GM23338 (cell line): ENCODE measurements around the gene COX4I1. TPM values are rescaled to one million over a fixed set of nuclear protein-coding genes. Genes with fewer than 3 reads are reported as not detected.

ENCODE experiments used
- ATAC-seq: fragments of 200-7000 bp; cut with Tn5 transposase; 3 replicates; pipeline ENCODE4 v1.9.1; 2020
- DNase-seq: peaks from one replicate; pipeline ENCODE4 v3.0.0-alpha.2; 2015; ENCODE audit warnings: low spot score
- H2AFZ ChIP-seq: fragments of 200-600 bp; sonication (generic); 2 replicates; pipeline ENCODE4 v1.8.0; 2016; ENCODE audit warnings: antibody characterized with exemption, mild to moderate bottlenecking, moderate library complexity
- H3F3A ChIP-seq: fragments of 200-600 bp; sonication (generic); replicated peaks from 2 replicates; pipeline ENCODE4 v1.8.0; 2017; ENCODE audit warnings: antibody characterized with exemption, mixed run types, low read depth
- H3K27ac ChIP-seq: fragments of 200-600 bp; sonication (generic); 2 replicates; pipeline ENCODE4 v1.6.1; 2016; ENCODE audit warnings: low read depth
- H3K27me3 ChIP-seq: fragments of 200-600 bp; sonication (generic); 2 replicates; pipeline ENCODE4 v1.8.0; 2016; ENCODE audit warnings: mild to moderate bottlenecking, mixed run types, moderate library complexity; ENCODE audit not compliant: insufficient read depth
- H3K36me3 ChIP-seq: fragments of 200-600 bp; sonication (generic); 2 replicates; pipeline ENCODE4 v1.8.0; 2016; ENCODE audit warnings: mild to moderate bottlenecking; ENCODE audit not compliant: insufficient read depth
- H3K4me1 ChIP-seq: fragments of 200-600 bp; sonication (generic); 2 replicates; pipeline ENCODE4 v1.8.0; 2016; ENCODE audit warnings: mild to moderate bottlenecking, moderate library complexity; ENCODE audit not compliant: insufficient read depth
- H3K4me2 ChIP-seq: fragments of 200-600 bp; sonication (generic); 2 replicates; pipeline ENCODE4 v1.7.1; 2017; ENCODE audit warnings: mixed run types
- H3K4me3 ChIP-seq: fragments of 200-600 bp; sonication (generic); 2 replicates; pipeline ENCODE4 v1.6.1; 2016; ENCODE audit warnings: mixed run types
- H3K79me2 ChIP-seq: fragments of 200-600 bp; sonication (generic); replicated peaks from 2 replicates; pipeline ENCODE4 v1.8.0; 2017; ENCODE audit warnings: mild to moderate bottlenecking; ENCODE audit not compliant: insufficient read depth
- H3K9me2 ChIP-seq: fragments of 200-600 bp; sonication (generic); 2 replicates; pipeline ENCODE4 v1.8.0; 2017; ENCODE audit not compliant: insufficient read depth
- H4K20me1 ChIP-seq: fragments of 200-600 bp; sonication (generic); replicated peaks from 2 replicates; pipeline ENCODE4 v1.8.0; 2017; ENCODE audit warnings: mild to moderate bottlenecking; ENCODE audit not compliant: insufficient read depth
- H3K27ac Mint-ChIP-seq: 2 replicates; pipeline ENCODE4 v1.8.0; 2020; ENCODE audit warnings: inconsistent platforms, mild to moderate bottlenecking, moderate library complexity, mixed read lengths
- H3K27me3 Mint-ChIP-seq: 3 replicates; pipeline ENCODE4 v1.8.0; 2022; ENCODE audit warnings: low read depth, mild to moderate bottlenecking, moderate library complexity, mixed read lengths, inconsistent platforms; ENCODE audit not compliant: insufficient read depth, poor library complexity
- H3K36me3 Mint-ChIP-seq: 3 replicates; pipeline ENCODE4 v1.8.0; 2021; ENCODE audit warnings: low read depth, mild to moderate bottlenecking, inconsistent platforms, moderate library complexity, mixed read lengths
- H3K4me1 Mint-ChIP-seq: 3 replicates; pipeline ENCODE4 v1.8.0; 2020; ENCODE audit warnings: mild to moderate bottlenecking, inconsistent platforms, mixed read lengths
- H3K4me3 Mint-ChIP-seq: 3 replicates; pipeline ENCODE4 v1.8.0; 2021; ENCODE audit warnings: moderate library complexity, mild to moderate bottlenecking, inconsistent platforms, mixed read lengths
- H3K9me3 Mint-ChIP-seq: 3 replicates; pipeline ENCODE4 v1.8.0; 2020; ENCODE audit warnings: moderate library complexity, mild to moderate bottlenecking, inconsistent platforms, mixed read lengths
- CREB1 ChIP-seq: fragments of 250-450 bp; sonication (Bioruptor Pico); IDR thresholded peaks from 2 replicates; pipeline ENCODE4 v1.5.0; 2020; ENCODE audit warnings: low read depth, mild to moderate bottlenecking, moderate library complexity
- CTCF ChIP-seq, 2 experiments: fragments of 200-600 bp in 1 of 2; sonication (generic) in 1 of 2; conservative IDR thresholded peaks; 2 replicates each; pipeline versions ENCODE4 v1.5.1 to v1.6.1; 2016 to 2017; ENCODE audit warnings: antibody characterized with exemption in 2 of 2, low read depth in 2 of 2, mild to moderate bottlenecking in 2 of 2, moderate library complexity in 1 of 2
- ETS1 ChIP-seq: IDR thresholded peaks from 2 replicates; pipeline ENCODE4 v1.6.1; 2016; ENCODE audit warnings: antibody characterized with exemption
- EZH2 ChIP-seq: fragments of 200-600 bp; sonication (generic); IDR thresholded peaks from one replicate; pipeline ENCODE4 v1.8.0; 2017; ENCODE audit warnings: antibody characterized with exemption, mild to moderate bottlenecking, low read depth; ENCODE audit not compliant: unreplicated experiment
- EZH2phosphoT487 ChIP-seq: fragments of 200-600 bp; sonication (generic); IDR thresholded peaks from one replicate; pipeline ENCODE4 v1.8.1; 2018; ENCODE audit warnings: antibody characterized with exemption; ENCODE audit not compliant: unreplicated experiment
- NANOG ChIP-seq: IDR thresholded peaks from 2 replicates; pipeline ENCODE4 v1.6.1; 2016; ENCODE audit warnings: antibody characterized with exemption, borderline replicate concordance
- REST ChIP-seq: IDR thresholded peaks from one replicate; pipeline ENCODE4 v1.6.1; 2018; ENCODE audit warnings: antibody characterized with exemption; ENCODE audit not compliant: unreplicated experiment
- STAT1 ChIP-seq: IDR thresholded peaks from one replicate; pipeline ENCODE4 v1.6.1; 2016; ENCODE audit warnings: antibody characterized with exemption; ENCODE audit not compliant: unreplicated experiment
- ZNF331 ChIP-seq: fragments of 250-450 bp; sonication (Bioruptor Pico); IDR thresholded peaks from 2 replicates; pipeline ENCODE4 v1.5.0; 2020; ENCODE audit warnings: low read depth, mild to moderate bottlenecking, moderate library complexity
- polyA plus RNA-seq: library from polyadenylated mRNA; unstranded; fragments of >200 nt; fragmentation: Nextera tagmentation; extraction: Ambion mirVana; gene quantifications from 2 replicates; pipeline ENCODE4 v1.2.1, GENCODE V29; 2016
- total RNA-seq: library from RNA; depleted of rRNA; stranded (reverse); fragments of >200 nt; shearing (Covaris generic); gene quantifications from 2 replicates; pipeline ENCODE4 v1.2.3, GENCODE V29; 2014

Gene COX4I1
- total and polyA plus RNA-seq, 2 experiments from 2014 or later = 329 to 1,008 TPM

GRCh38 chr16:85757341-85757822, 42.1 kb upstream of the COX4I1 start:
- no peak overlapping the region for H3K4me3 ChIP-seq
- H2AFZ ChIP-seq = no peak overlapping the region
- no peaks in the 10 kb centered on the region for H4K20me1 ChIP-seq
- H3K36me3 ChIP-seq = no peaks in the 10 kb centered on the region
- H3K4me3 Mint-ChIP-seq = no peak overlapping the region
- H3K36me3 Mint-ChIP-seq = no peaks in the 10 kb centered on the region
- DNase-seq (no peak), ATAC-seq (no peak)
- peaks cover 23% of the 10 kb centered on the region for H3K27me3 Mint-ChIP-seq
- no peak overlapping the region for H3K4me2 ChIP-seq
- no peak overlapping the region for H3K27ac Mint-ChIP-seq
- H3K9me2 ChIP-seq = no peaks in the 10 kb centered on the region
- peaks cover 22% of the 10 kb centered on the region for H3K4me1 Mint-ChIP-seq
- peaks cover 4% of the 10 kb centered on the region for H3K27me3 ChIP-seq
- no peaks in the 10 kb centered on the region; the same call in 2 of the 3 replicates for H3K9me3 Mint-ChIP-seq
- no peak for TF ChIP-seq REST
- TF ChIP-seq ETS1 = no peak
- no peak for TF ChIP-seq NANOG
- no peak for TF ChIP-seq CREB1 (CRISPR knock-in tag)
- no peak for TF ChIP-seq EZH2phosphoT487
- no peaks in the 10 kb centered on the region; the same call in 1 of the 2 replicates for H3F3A ChIP-seq
- H3K4me1 ChIP-seq = peaks cover 15% of the 10 kb centered on the region
- H3K79me2 ChIP-seq = no peaks in the 10 kb centered on the region
- H3K27ac ChIP-seq = no peak overlapping the region

GRCh38 chr16:85759136-85759535, 40.4 kb upstream of the COX4I1 start:
- Histone ChIP-seq H3K4me2 (no peak overlapping the region), H4K20me1 (no peaks in the 10 kb centered on the region), H3K4me1 (0 out of 2 replicates have a peak, but pooled peaks cover 3% of the 10 kb centered on the region), H3K4me3 (no peak overlapping the region), H3K79me2 (no peaks in the 10 kb centered on the region), H3F3A (no peaks in the 10 kb centered on the region), H3K27me3 (no peaks in the 10 kb centered on the region), H3K27ac (no peak overlapping the region), H3K9me2 (no peaks in the 10 kb centered on the region), H2AFZ (no peak overlapping the region), H3K36me3 (no peaks in the 10 kb centered on the region)
- peaks cover 11% of the 10 kb centered on the region; the same call in 2 of the 3 replicates for H3K4me1 Mint-ChIP-seq
- peaks cover 9% of the 10 kb centered on the region for H3K27me3 Mint-ChIP-seq
- H3K9me3 Mint-ChIP-seq = no peaks in the 10 kb centered on the region; the same call in 2 of the 3 replicates
- H3K4me3 Mint-ChIP-seq = no peak overlapping the region
- ATAC-seq = no peak
- H3K27ac Mint-ChIP-seq = no peak overlapping the region
- H3K36me3 Mint-ChIP-seq = no peaks in the 10 kb centered on the region; the same call in 2 of the 3 replicates
- DNase-seq = no peak
- TF ChIP-seq CTCF (conservative IDR thresholded peaks at IDR 0.05; ENCODE audit: low read depth in 2 of 2) = no peak
- TF ChIP-seq NANOG = no peak
- TF ChIP-seq STAT1 = no peak
- no peak for TF ChIP-seq REST
- TF ChIP-seq ETS1 = no peak
- no peak for TF ChIP-seq ZNF331 (CRISPR knock-in tag)
- TF ChIP-seq EZH2phosphoT487 = no peak
- no peak for TF ChIP-seq EZH2
